Osteoblast (primary cell): ENCODE results near the gene NFYA. TPM values are rescaled to one million over a fixed set of nuclear protein-coding genes. Genes with fewer than 3 reads are reported as not detected.

ENCODE experiments used
- DNase-seq: peaks from one replicate; pipeline ENCODE4 v3.0.0; 2011; ENCODE audit warnings: low spot score, mixed read lengths; ENCODE audit not compliant: insufficient read length; ENCODE audit errors: missing footprints
- H2AFZ ChIP-seq: 2 replicates; pipeline ENCODE4 v1.6.0; 2011; ENCODE audit warnings: mild to moderate bottlenecking, low read length
- H3K27ac ChIP-seq: 2 replicates; pipeline ENCODE4 v1.5.1; 2011; ENCODE audit warnings: mild to moderate bottlenecking, low read depth, low read length, moderate library complexity
- H3K27me3 ChIP-seq: 2 replicates; pipeline ENCODE4 v1.6.0; 2012; ENCODE audit warnings: mild to moderate bottlenecking, control low read depth, inconsistent platforms, low read length, moderate library complexity; ENCODE audit not compliant: insufficient read depth
- H3K36me3 ChIP-seq: 2 replicates; pipeline ENCODE4 v1.5.1; 2011; ENCODE audit warnings: mild to moderate bottlenecking, low read length, control low read depth, moderate library complexity; ENCODE audit not compliant: insufficient read depth
- H3K4me1 ChIP-seq: 2 replicates; pipeline ENCODE4 v1.5.1; 2011; ENCODE audit warnings: mild to moderate bottlenecking, low read length, control low read depth, moderate library complexity; ENCODE audit not compliant: insufficient read depth
- H3K4me2 ChIP-seq: 2 replicates; pipeline ENCODE4 v1.6.0; 2011; ENCODE audit warnings: mild to moderate bottlenecking, low read length; ENCODE audit not compliant: insufficient read depth
- H3K4me3 ChIP-seq: fragments of 200-600 bp; sonication (generic); 3 replicates; pipeline ENCODE4 v1.5.1; 2012; ENCODE audit warnings: mild to moderate bottlenecking, low read length, inconsistent platforms; ENCODE audit not compliant: insufficient read depth
- H3K79me2 ChIP-seq: 2 replicates; pipeline ENCODE4 v1.6.0; 2012; ENCODE audit warnings: mild to moderate bottlenecking, low read length, control low read depth, inconsistent platforms; ENCODE audit not compliant: insufficient read depth
- H3K9me3 ChIP-seq: 2 replicates; pipeline ENCODE4 v1.5.1; 2011; ENCODE audit warnings: low read depth, low read length, control low read depth
- H4K20me1 ChIP-seq: 2 replicates; pipeline ENCODE4 v1.6.0; 2012; ENCODE audit warnings: mild to moderate bottlenecking, low read length, control low read depth; ENCODE audit not compliant: insufficient read depth
- CTCF ChIP-seq: IDR thresholded peaks from 2 replicates; pipeline ENCODE4 v1.5.1; 2011; ENCODE audit warnings: mild to moderate bottlenecking, low read depth, low read length, moderate library complexity; ENCODE audit errors: extremely low read depth
- total RNA-seq: library from RNA; depleted of rRNA; stranded (reverse); fragments of >200 nt; gene quantifications from 2 replicates; pipeline ENCODE4 v1.2.3, GENCODE V29; 2012

NFYA gene
- total RNA-seq, 1 donor: 8.0 TPM

GRCh38 chr6:41061196-41061726 lies 11.5 kb upstream of the NFYA start:
- H3K79me2 ChIP-seq: no peaks in the 10 kb centered on the region
- H3K27me3 ChIP-seq: no peaks in the 10 kb centered on the region
- H3K36me3 ChIP-seq: no peaks in the 10 kb centered on the region
- no peak overlapping the region for H3K4me2 ChIP-seq
- no peak for TF ChIP-seq CTCF
- peaks cover 2% of the 10 kb centered on the region for H3K4me1 ChIP-seq
- H2AFZ ChIP-seq: no peak overlapping the region
- H4K20me1 ChIP-seq: no peaks in the 10 kb centered on the region
- no peaks in the 10 kb centered on the region for H3K9me3 ChIP-seq
- no peak overlapping the region for H3K27ac ChIP-seq
- no peak overlapping the region for H3K4me3 ChIP-seq
- DNase-seq: peak; percentile 15

- Histone ChIP-seq H3K4me2 (no peak overlapping the region), H3K4me1 (peaks cover 2% of the 10 kb centered on the region)
These were observed 10.7 kb upstream of the NFYA start for GRCh38 chr6:41062056-41062455.

GRCh38 chr6:41063884-41064285 lies 8.9 kb upstream of the NFYA start:
- Histone ChIP-seq H3K4me2 (no peak overlapping the region), H3K9me3 (no peaks in the 10 kb centered on the region), H2AFZ (no peak overlapping the region), H3K27ac (no peak overlapping the region), H4K20me1 (no peaks in the 10 kb centered on the region), H3K27me3 (no peaks in the 10 kb centered on the region), H3K36me3 (peaks cover 2% of the 10 kb centered on the region), H3K4me1 (peaks cover 2% of the 10 kb centered on the region), H3K4me3 (no peak overlapping the region), H3K79me2 (no peaks in the 10 kb centered on the region)
- no peak for TF ChIP-seq CTCF
- DNase-seq: no peak

More at GRCh38 chr6:41062056-41062455, 10.7 kb upstream of the NFYA start:
- H3K4me3 ChIP-seq: no peak overlapping the region
- TF ChIP-seq CTCF: no peak
- no peaks in the 10 kb centered on the region for H3K9me3 ChIP-seq
- DNase-seq: no peak
- H4K20me1 ChIP-seq: no peaks in the 10 kb centered on the region
- no peak overlapping the region for H3K27ac ChIP-seq
- H3K79me2 ChIP-seq: no peaks in the 10 kb centered on the region
- H2AFZ ChIP-seq: no peak overlapping the region
- H3K36me3 ChIP-seq: no peaks in the 10 kb centered on the region
- no peaks in the 10 kb centered on the region for H3K27me3 ChIP-seq

- no peak overlapping the region for H3K4me2 ChIP-seq
- no peak overlapping the region for H2AFZ ChIP-seq
- no peaks in the 10 kb centered on the region for H3K4me1 ChIP-seq
- no peaks in the 10 kb centered on the region for H3K79me2 ChIP-seq
- no peaks in the 10 kb centered on the region for H3K9me3 ChIP-seq
- no peak overlapping the region for H3K27ac ChIP-seq
- DNase-seq: no peak
- TF ChIP-seq CTCF: no peak
- H3K27me3 ChIP-seq: no peaks in the 10 kb centered on the region
- H3K36me3 ChIP-seq: peaks cover 2% of the 10 kb centered on the region
- H4K20me1 ChIP-seq: no peaks in the 10 kb centered on the region
- H3K4me3 ChIP-seq: no peak overlapping the region
These were observed 7.9 kb upstream of the NFYA start for GRCh38 chr6:41064841-41065240.
